HG03064 (cell line): ENCODE results near the gene HTR3E.
"Not testable (repeated sequence)": the region's sequence is repeated elsewhere in the genome, so short reads cannot be mapped to it uniquely, and the experiment has no call there.

ENCODE experiments used
- ATAC-seq: cut with Tn5 transposase; IDR thresholded peaks from one replicate; pipeline ENCODE4 v1.9.1; 2021; ENCODE audit warnings: low read depth; ENCODE audit not compliant: unreplicated experiment

Gene HTR3E

DNA sequence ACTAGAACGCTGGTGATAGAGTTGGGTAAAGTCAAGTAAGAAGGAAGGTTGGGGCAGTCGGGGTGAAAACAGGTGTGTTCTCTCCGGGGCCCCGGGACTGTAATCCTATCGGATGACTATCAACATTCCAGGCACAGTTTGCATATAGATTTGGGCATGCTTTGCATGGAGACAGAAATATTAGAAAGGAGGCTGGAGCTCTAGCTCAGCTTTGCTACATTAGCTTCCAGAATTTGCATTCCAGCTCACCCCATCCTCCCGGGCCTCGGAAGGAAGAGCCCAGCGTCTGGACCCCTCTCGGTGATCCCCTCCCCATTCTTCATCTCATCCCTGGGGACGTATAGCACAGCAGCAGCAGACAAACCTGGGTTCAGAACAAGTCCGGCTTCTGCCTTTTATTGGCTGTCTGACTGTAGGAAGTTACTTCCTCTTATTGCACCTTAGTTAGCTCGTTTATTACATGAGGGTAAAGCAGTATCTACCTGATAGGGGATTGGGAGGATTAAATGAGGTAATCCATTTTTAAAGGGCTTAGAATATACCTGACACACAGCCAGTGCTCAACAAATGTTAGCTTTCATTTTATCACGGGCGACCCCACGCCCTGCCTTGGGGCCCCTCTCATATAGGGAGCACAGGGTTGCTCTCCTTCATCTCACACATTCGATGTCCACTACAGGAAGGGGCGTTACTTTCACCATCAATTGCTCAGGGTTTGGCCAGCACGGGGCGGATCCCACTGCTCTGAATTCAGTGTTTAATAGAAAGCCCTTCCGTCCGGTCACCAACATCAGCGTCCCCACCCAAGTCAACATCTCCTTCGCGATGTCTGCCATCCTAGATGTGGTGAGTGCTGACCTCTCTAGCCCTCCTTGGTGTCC is 3.2 kb downstream of the HTR3E start:
- no peak for ATAC-seq

- ATAC-seq: no peak
These were observed 13.5 kb downstream of the HTR3E start for GRCh38 chr3:184110316-184110725.

DNA sequence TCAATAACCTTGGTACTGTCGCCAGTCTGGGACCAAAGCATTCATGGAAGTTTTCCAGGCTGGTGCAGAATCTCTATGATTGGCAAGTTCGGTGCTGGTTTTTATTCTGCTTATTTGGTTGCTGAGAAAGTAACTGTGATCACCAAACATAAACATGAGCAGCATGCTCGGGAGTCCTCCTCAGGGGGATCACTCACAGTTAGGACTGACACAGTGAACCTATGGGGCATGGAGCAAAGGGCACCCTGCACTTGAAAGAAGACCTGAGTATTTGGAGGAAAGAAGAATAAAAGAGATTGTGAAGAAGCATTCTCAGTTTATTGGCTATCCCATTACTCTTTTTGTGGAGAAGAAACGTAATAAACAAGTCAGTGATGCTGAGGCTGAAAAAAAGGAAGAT is 19.2 kb downstream of the HTR3E start:
- no peak for ATAC-seq

GRCh38 chr3:184117636-184118035 is 20.8 kb downstream of the HTR3E start:
- no peak for ATAC-seq

DNA sequence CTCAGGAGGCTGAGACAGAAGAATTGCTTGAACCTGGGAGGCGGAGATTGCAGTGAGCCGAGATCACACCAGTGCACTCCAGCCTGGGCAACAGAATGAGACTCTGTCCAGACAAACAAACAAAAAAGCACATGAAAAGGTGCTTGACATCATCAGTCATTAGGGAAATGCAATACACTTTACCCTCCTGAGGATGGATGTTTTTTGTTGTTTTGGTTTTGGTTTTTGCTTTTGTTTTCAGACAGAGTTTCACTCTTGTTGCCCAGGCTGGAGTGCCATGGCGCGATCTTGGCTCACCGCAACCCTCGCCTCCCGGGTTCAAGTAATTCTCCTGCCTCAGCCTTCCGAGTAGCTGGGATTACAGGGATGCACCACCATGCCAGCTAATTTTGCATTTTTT is 24.2 kb downstream of the HTR3E start:
- ATAC-seq: not testable (repeated sequence)

DNA sequence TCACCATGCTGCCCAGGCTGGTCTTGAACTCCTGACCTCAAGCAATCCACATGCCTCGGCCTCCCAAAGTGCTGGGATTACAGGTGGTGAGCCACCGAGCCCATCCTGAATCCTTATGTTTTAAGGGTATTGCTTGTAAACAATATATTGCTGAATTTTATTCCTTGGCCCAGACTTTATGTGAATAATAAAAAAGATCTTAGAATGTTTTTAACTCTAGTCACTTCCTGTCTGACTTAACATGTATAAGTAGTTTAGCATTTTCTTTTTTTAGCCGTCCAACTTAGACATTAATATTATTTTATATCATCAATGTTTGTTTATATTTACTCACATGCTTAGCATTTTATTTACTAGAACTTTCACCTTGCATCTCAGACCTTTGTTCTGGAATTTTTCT is 29.1 kb downstream of the HTR3E start:
- no peak for ATAC-seq

- ATAC-seq: no peak
These were observed 32.1 kb downstream of the HTR3E start for GRCh38 chr3:184129012-184129411.

DNA sequence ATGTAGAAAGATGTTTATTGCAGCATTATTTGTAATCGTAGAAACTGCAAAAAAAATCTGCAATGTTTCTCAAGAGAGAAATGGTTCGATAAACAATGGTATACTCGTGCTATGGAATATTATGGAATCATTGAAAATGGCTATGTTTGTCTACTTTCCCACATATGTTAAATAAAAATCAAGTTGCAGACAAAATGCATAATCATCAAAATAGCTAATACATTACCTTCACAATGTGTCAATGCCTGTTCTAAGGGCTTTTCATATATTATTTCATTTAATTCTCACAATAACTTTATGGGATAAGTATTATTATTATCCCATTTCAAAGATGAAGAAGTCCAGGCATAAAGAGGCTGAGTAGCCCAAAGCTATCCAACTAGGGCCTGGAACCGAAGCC is 36.1 kb downstream of the HTR3E start:
- ATAC-seq: no peak

GRCh38 chr3:184133840-184134745 is 37.2 kb downstream of the HTR3E start:
- ATAC-seq: no peak

- peak; percentile 19 for ATAC-seq
These were observed 37.9 kb downstream of the HTR3E start for GRCh38 chr3:184134746-184135148.

DNA sequence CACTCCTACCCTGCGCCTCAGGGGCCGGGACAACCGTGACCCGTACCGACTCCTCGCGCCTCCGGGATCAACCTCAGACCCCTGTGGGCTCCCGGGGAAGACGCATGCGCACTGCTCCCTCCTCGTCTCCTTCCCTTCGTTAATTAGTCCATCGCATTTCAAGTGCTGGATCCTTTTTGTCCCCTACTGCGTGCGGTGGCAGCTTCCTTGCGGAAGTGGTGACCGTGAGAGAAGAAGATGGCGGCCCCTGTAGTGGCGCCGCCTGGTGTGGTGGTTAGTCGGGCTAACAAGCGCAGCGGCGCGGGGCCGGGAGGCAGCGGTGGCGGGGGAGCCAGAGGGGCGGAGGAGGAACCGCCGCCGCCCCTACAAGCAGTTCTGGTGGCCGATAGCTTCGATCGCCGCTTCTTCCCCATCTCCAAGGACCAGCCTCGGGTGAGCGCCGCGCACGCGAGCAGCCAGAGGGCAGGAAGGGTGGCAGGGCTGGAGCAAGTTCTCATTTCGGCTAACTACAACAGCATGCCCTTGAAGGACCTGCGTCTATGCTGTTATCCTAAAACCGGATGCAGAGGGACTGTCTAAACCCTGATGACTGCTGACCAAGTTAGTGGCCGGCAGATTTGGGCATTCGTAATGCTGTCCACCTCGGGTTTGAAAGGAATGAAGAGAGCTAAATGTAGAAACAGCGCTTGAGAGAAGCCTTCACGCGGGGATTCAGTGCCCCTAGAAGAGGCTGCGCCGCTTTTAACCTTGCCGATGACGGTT is 38.5 kb downstream of the HTR3E start, which contains the start of gene EIF2B5:
TSS of gene EIF2B5 (plus strand) at position 210 of the 762 bp plus-strand sequence. CDS start at position 238, 28 bp downstream.
- ATAC-seq: peak; percentile 87

DNA sequence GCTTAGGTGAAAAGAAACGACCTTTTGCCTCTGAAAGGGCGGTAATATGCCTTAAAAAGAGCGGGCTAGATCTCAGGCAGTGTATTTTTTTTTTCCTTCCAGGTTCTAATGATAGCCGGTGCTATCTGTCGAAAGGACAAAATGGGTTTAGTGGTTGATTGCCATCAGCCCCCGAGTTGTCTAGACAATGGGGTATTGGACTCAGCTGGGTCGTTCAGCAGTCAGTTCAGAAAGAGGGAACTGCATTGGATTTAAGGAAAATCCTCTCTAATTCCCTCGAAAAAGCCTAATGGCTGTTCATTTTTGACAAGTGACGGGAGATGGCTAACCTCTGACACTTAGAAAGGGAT is 39.0 kb downstream of the HTR3E start:
- ATAC-seq: no peak

DNA sequence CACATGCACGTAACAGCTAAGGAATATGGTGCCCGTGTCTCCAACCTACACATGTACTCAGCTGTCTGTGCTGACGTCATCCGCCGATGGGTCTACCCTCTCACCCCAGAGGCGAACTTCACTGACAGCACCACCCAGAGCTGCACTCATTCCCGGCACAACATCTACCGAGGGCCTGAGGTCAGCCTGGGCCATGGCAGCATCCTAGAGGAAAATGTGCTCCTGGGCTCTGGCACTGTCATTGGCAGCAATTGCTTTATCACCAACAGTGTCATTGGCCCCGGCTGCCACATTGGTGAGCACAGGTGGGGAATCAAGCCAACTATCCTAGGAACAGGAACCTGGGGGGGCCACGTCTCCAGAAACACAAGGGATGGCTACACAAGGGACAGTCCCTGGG is 43.6 kb downstream of the HTR3E start:
- no peak for ATAC-seq

DNA sequence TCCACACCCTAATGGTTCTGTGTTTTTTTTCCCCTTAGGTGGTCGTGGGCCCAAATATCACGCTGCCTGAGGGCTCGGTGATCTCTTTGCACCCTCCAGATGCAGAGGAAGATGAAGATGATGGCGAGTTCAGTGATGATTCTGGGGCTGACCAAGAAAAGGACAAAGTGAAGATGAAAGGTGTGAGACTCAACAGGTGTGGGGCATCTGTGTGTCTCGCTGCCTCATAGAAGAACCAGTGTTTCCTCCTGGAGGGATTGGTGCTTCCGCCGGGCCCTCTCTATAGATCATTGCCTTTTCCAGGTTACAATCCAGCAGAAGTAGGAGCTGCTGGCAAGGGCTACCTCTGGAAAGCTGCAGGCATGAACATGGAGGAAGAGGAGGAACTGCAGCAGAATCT is 45.3 kb downstream of the HTR3E start:
- no peak for ATAC-seq

DNA sequence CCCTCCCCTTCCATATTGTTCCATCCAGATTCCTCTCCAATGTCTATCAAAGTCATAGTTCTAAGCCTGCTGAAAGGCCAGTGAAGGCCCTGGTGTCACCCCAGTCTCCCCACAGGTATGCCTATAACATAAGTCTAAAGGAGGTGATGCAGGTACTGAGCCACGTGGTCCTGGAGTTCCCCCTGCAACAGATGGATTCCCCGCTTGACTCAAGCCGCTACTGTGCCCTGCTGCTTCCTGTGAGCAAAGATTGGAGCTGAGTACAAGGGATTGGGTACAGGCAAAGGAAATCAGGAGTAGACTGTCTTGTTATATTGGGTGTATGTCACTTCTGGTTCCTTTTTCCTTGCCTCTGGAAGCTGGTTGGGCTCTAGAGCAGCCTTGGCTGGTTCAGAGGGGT is 46.5 kb downstream of the HTR3E start:
- ATAC-seq: no peak

GRCh38 chr3:184144505-184144904 is 47.6 kb downstream of the HTR3E start:
- no peak for ATAC-seq

DNA sequence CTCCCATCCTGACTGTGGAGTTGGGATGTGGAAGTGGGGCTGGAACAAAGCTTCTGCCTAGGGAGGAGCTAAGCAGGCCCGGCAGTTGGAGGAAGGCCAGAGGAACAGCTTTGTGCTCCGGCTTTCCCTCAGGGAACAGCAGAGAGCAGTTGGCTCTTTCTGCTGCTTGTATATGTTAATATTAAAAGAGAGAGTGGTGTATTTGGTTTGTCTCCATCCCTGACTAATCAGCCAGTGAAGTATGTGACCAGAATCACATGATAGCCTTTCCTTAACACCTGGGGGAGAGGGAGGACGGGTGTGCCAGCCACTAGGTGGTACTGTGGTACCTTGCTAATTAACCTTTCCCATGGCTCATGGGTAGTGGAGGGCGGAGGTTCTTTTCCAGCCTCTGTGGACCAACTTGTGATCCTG is 48.3 kb downstream of the HTR3E start:
- no peak for ATAC-seq

- ATAC-seq: no peak
These were observed 48.9 kb downstream of the HTR3E start for GRCh38 chr3:184145751-184146270.

DNA sequence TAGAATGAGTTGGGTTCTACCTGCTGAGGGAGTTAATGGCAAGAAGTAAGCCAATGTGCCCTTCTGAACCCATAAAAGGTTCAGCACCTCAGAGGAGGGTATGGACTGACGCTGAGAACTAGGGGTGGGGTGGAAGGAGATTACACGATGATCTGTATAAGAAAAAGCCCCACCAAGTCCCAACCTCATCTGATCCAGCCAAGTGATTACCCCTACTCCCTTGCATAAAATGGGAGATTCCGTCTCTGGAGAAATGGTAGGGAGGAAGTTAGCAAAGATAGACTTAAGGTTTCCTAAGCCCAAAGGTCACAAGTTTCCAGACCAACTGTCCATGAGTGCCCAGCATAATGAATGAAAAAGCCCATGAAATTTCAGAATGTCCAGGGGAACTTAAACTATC is 51.2 kb downstream of the HTR3E start:
- ATAC-seq: no peak

GRCh38 chr3:184149123-184149522 is 52.3 kb downstream of the HTR3E start:
- ATAC-seq: no peak
